Measurements from ENCODE around the gene SLC44A5. TPM values are rescaled to one million over a fixed set of nuclear protein-coding genes. Genes with fewer than 3 reads are reported as not detected.

SLC44A5 gene
- total and polyA plus RNA-seq, 10 of the 15 experiments (the other 5 are each of a cell fraction or from before 2014, with no cell fraction given): 0.04 to 1.3 TPM; not detected in 8

- no TSS peak for BruUV-seq (replicated peaks)
- CTCF ChIA-PET: interaction anchor here (0.6 to 2.2 kb wide), 3 partner anchors 27 to 317 kb away, joined by 3 to 9 read pairs (median 3); no protein-coding TSS in a partner anchor
- TF ChIP-seq ZZZ3 (IDR thresholded peaks at IDR 0.05; ENCODE audit: control insufficient read depth, insufficient read length, low read depth) (no peak), JUNB (IDR thresholded peaks at IDR 0.05) (no peak), REST (IDR thresholded peaks at IDR 0.05; ENCODE audit: low read depth, low read length) (no peak), NRF1 (conservative IDR thresholded peaks at IDR 0.05; ENCODE audit: low read depth, low read length) (no peak), NFIC (IDR thresholded peaks at IDR 0.05; ENCODE audit: low read depth, low read length) (no peak), ZNF217 (IDR thresholded peaks at IDR 0.05) (no peak), ZBTB33 (IDR thresholded peaks at IDR 0.05) (no peak), E2F4 (IDR thresholded peaks at IDR 0.05; ENCODE audit: low read depth, low read length) (no peak), ZNF687 (IDR thresholded peaks at IDR 0.05) (no peak), RAD21 (IDR thresholded peaks at IDR 0.05; ENCODE audit: insufficient read depth, low read depth, low read length) (peak; percentile 42; the same call in 1 of the 2 replicates)
Observed at GRCh38 chr1:75582725-75583261, 28.1 kb downstream of the SLC44A5 start.

More at GRCh38 chr1:75582725-75583261, 28.1 kb downstream of the SLC44A5 start:
- H3K9ac ChIP-seq (ENCODE audit: control insufficient read depth, insufficient read depth, low read length): no peak overlapping the region
- H3K9me3 ChIP-seq (replicated peaks; ENCODE audit: control insufficient read depth, insufficient read depth, low read length): no peaks in the 10 kb centered on the region
- POLR2A ChIA-PET: no interaction called here
- H2AFZ ChIP-seq (ENCODE audit: control insufficient read depth, low read depth, low read length): no peak overlapping the region
- 0 out of 3 replicates have a peak, but pooled peaks have one; percentile 23 for ATAC-seq
- H4K20me1 ChIP-seq (ENCODE audit: control insufficient read depth, insufficient read depth): no peaks in the 10 kb centered on the region
- SMC1A ChIA-PET (ENCODE audit: uncharacterized antibody, unreplicated experiment): interaction anchor here (0.6 to 1.2 kb wide), 6 partner anchors 10 to 326 kb away, joined by 3 to 6 read pairs (median 3); no protein-coding TSS in a partner anchor
- DNase-seq (ENCODE audit: low read depth, low spot score): no peak
- FAIRE-seq: no peak
- no peak overlapping the region for H3K27ac ChIP-seq (ENCODE audit: control insufficient read depth, insufficient read depth)
- WGBS (ENCODE audit: insufficient coverage, insufficient replicate concordance, low lambda C conversion rate, missing lambda C conversion rate): 0% methylated on average over 1 of the region's 1 CpG
- intact Hi-C loops (cut with micrococcal nuclease; ENCODE audit: unreplicated experiment): no loop called here
- no peaks in the 10 kb centered on the region for H3K27me3 ChIP-seq (replicated peaks in 1 of 2; ENCODE audit: control insufficient read depth in 2 of 2, insufficient read depth in 2 of 2, low read length in 1 of 2)
- H3K4me1 ChIP-seq (ENCODE audit: control insufficient read depth, insufficient read depth, low read length): no peaks in the 10 kb centered on the region
- no peaks in the 10 kb centered on the region for H3K36me3 ChIP-seq (ENCODE audit: control insufficient read depth in 2 of 2, insufficient read depth in 2 of 2, low read length in 1 of 2)
- no peak overlapping the region for H3K4me2 ChIP-seq (ENCODE audit: control insufficient read depth, insufficient read depth)
- no peak overlapping the region for H3K4me3 ChIP-seq
- in situ Hi-C loops (cut with MboI): no loop called here
- H3K79me2 ChIP-seq (ENCODE audit: control insufficient read depth, insufficient read depth, low read length): no peaks in the 10 kb centered on the region
- RAD21 ChIA-PET (ENCODE audit: unreplicated experiment): no interaction called here

All from GM12878 (cell line).